KBM-7 (cell line): ENCODE data around the gene TBXAS1.

Experiments
- DNase-seq: peaks from one replicate; pipeline ENCODE4 v3.0.0-alpha.2; 2015
- in situ Hi-C: fragments of 300-500 bp; cut with MboI; formaldehyde crosslinking; loops from 2 replicates; pipeline ENCODE4 v1.14.3; 2020; ENCODE audit warnings: low sequenced_read_pairs, low pct_unique_long_range_greater_than_20kb, mixed read lengths

The TBXAS1 gene

GRCh38 chr7:139876622-139877283 is 47.7 kb downstream of the TBXAS1 start:
- in situ Hi-C loops: no loop called here
- no peak for DNase-seq

GRCh38 chr7:139883814-139884213 is 54.8 kb downstream of the TBXAS1 start:
- in situ Hi-C loops: no loop called here

GRCh38 chr7:139884441-139884840 is 55.4 kb downstream of the TBXAS1 start:
- in situ Hi-C loops: no loop called here
- no peak for DNase-seq

More at GRCh38 chr7:139883814-139884213, 54.8 kb downstream of the TBXAS1 start:
- DNase-seq: no peak

- in situ Hi-C loops: no loop called here
- no peak for DNase-seq
These were observed 56.4 kb downstream of the TBXAS1 start for GRCh38 chr7:139885511-139885910.

GRCh38 chr7:139886206-139886605 is 57.1 kb downstream of the TBXAS1 start:
- in situ Hi-C loops: no loop called here
- peak; percentile 90 for DNase-seq

- in situ Hi-C loops: no loop called here
These were observed 57.8 kb downstream of the TBXAS1 start for GRCh38 chr7:139886899-139887298.

GRCh38 chr7:139887992-139888481 is 59.0 kb downstream of the TBXAS1 start:
- peak; percentile 27 for DNase-seq
- in situ Hi-C loops: no loop called here

More at GRCh38 chr7:139886899-139887298, 57.8 kb downstream of the TBXAS1 start:
- DNase-seq: no peak

GRCh38 chr7:139889186-139889871 is 60.3 kb downstream of the TBXAS1 start:
- in situ Hi-C loops: no loop called here
- DNase-seq: no peak

GRCh38 chr7:139893461-139893860 is 64.4 kb downstream of the TBXAS1 start:
- in situ Hi-C loops: no loop called here
- no peak for DNase-seq

GRCh38 chr7:139893999-139894398 is 64.9 kb downstream of the TBXAS1 start:
- in situ Hi-C loops: no loop called here
- no peak for DNase-seq

- no peak for DNase-seq
- in situ Hi-C loops: no loop called here
These were observed 66.2 kb downstream of the TBXAS1 start for GRCh38 chr7:139895141-139895829.

- in situ Hi-C loops: no loop called here
- DNase-seq: no peak
These were observed 67.2 kb downstream of the TBXAS1 start for GRCh38 chr7:139896288-139896687.

- in situ Hi-C loops: no loop called here
These were observed 67.8 kb downstream of the TBXAS1 start for GRCh38 chr7:139896831-139897230.

GRCh38 chr7:139897422-139898090 is 68.5 kb downstream of the TBXAS1 start:
- in situ Hi-C loops: no loop called here
- no peak for DNase-seq

More at GRCh38 chr7:139896831-139897230, 67.8 kb downstream of the TBXAS1 start:
- no peak for DNase-seq

GRCh38 chr7:139898483-139898882 is 69.4 kb downstream of the TBXAS1 start:
- DNase-seq: no peak
- in situ Hi-C loops: no loop called here

- in situ Hi-C loops: no loop called here
- DNase-seq: no peak
These were observed 70.4 kb downstream of the TBXAS1 start for GRCh38 chr7:139899328-139899955.

GRCh38 chr7:139900326-139900725 is 71.3 kb downstream of the TBXAS1 start:
- no peak for DNase-seq
- in situ Hi-C loops: no loop called here

- no peak for DNase-seq
- in situ Hi-C loops: no loop called here
These were observed 72.2 kb downstream of the TBXAS1 start for GRCh38 chr7:139901056-139901795.
